Ascending aorta (tissue), 2 donors: ENCODE measurements around the gene CAMKMT. TPM values are rescaled to one million over a fixed set of nuclear protein-coding genes. Genes with fewer than 3 reads are reported as not detected.

Source experiments
- DNase-seq, 2 donors: peaks; one replicate each; pipeline ENCODE4 v3.0.0-alpha.2; 2019; ENCODE audit warnings: low spot score in 2 of 2
- H3K27ac ChIP-seq, 2 donors: fragments of 200-600 bp; sonication (generic); one replicate each; pipeline ENCODE4 v1.5.1; 2016 to 2017; ENCODE audit warnings: mild to moderate bottlenecking in 1 of 2
- H3K27me3 ChIP-seq: fragments of 200-600 bp; sonication (generic); one replicate; pipeline ENCODE4 v1.5.1; 2017
- H3K36me3 ChIP-seq, 2 donors: fragments of 200-600 bp; sonication (generic); one replicate each; pipeline ENCODE4 v1.5.1; 2016
- H3K4me1 ChIP-seq, 2 donors: fragments of 200-600 bp; sonication (generic); one replicate each; pipeline ENCODE4 v1.5.1; 2016 to 2017; ENCODE audit warnings: mild to moderate bottlenecking in 1 of 2
- H3K4me3 ChIP-seq, 2 donors: fragments of 200-600 bp; sonication (generic); one replicate each; pipeline ENCODE4 v1.5.1; 2016 to 2017; ENCODE audit warnings: mild to moderate bottlenecking in 1 of 2
- H3K9me3 ChIP-seq, 2 donors: fragments of 200-600 bp; sonication (generic); one replicate each; pipeline ENCODE4 v1.5.1; 2016
- intact Hi-C: fragments of 100-400 bp; cut with DNase I; formaldehyde crosslinking; loops from one replicate; pipeline ENCODE4 v1.15.1; 2023
- total RNA-seq: library from RNA; depleted of rRNA; stranded (reverse); fragments of >200 nt; gene quantifications from one replicate; pipeline ENCODE4 v1.1.0, GENCODE V29; 2016
- TF ChIP-seq, protein P1 (sequence below), 3 experiments: fragments of 200-600 bp in 2 of 3; fragments of 450-650 bp in 1 of 3; sonication (generic) in 2 of 3; IDR thresholded peaks; one replicate each; pipeline ENCODE4 v1.5.1; 2016 to 2019; ENCODE audit warnings: antibody characterized with exemption in 3 of 3, mild to moderate bottlenecking in 1 of 3, moderate library complexity in 1 of 3

The CAMKMT gene
- total RNA-seq, 1 donor from 2014 or later, result 5.1 TPM

DNA sequence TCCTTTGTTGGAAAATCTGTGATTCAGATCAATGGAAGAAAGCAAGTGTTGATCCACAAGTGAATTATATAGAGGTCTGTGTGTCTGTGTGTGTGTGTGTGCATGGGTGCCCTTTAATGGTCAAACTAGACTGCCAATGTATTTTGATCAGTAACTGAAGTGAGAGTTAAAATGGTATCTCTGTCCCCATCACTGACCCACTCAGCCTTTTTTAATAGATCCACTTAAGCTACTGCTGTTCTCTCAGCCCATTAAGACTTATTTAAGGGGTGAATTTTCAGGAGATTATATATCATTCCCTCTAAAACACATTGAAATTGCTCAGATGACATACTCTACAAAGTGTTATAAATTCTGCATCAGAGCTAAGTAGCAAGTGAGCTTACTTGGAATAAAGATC lies 386.0 kb downstream of the CAMKMT start:
- TF ChIP-seq, protein P1, sequence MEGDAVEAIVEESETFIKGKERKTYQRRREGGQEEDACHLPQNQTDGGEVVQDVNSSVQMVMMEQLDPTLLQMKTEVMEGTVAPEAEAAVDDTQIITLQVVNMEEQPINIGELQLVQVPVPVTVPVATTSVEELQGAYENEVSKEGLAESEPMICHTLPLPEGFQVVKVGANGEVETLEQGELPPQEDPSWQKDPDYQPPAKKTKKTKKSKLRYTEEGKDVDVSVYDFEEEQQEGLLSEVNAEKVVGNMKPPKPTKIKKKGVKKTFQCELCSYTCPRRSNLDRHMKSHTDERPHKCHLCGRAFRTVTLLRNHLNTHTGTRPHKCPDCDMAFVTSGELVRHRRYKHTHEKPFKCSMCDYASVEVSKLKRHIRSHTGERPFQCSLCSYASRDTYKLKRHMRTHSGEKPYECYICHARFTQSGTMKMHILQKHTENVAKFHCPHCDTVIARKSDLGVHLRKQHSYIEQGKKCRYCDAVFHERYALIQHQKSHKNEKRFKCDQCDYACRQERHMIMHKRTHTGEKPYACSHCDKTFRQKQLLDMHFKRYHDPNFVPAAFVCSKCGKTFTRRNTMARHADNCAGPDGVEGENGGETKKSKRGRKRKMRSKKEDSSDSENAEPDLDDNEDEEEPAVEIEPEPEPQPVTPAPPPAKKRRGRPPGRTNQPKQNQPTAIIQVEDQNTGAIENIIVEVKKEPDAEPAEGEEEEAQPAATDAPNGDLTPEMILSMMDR (IDR thresholded peaks at IDR 0.05), result no peak
- intact Hi-C loops, result no loop called here

GRCh38 chr2:44751754-44752479 lies 390.2 kb downstream of the CAMKMT start:
- H3K27ac ChIP-seq, result no peak overlapping the region
- intact Hi-C loops, result no loop called here
- H3K9me3 ChIP-seq, result no peaks in the 10 kb centered on the region
- peaks cover 0 to 5% of the 10 kb centered on the region in 2 donors for H3K36me3 ChIP-seq
- no peaks in the 10 kb centered on the region for H3K4me1 ChIP-seq
- TF ChIP-seq, protein P1 (IDR thresholded peaks at IDR 0.05), result no peak
- H3K27me3 ChIP-seq, result no peaks in the 10 kb centered on the region
- no peak for DNase-seq
- no peak overlapping the region for H3K4me3 ChIP-seq

More for the DNA sequence above, 386.0 kb downstream of the CAMKMT start:
- DNase-seq, result no peak
- H3K36me3 ChIP-seq, result peaks cover 0 to 5% of the 10 kb centered on the region in 2 donors
- H3K27me3 ChIP-seq, result no peaks in the 10 kb centered on the region
- no peak overlapping the region for H3K27ac ChIP-seq
- no peak overlapping the region for H3K4me3 ChIP-seq
- H3K4me1 ChIP-seq, result no peaks in the 10 kb centered on the region
- H3K9me3 ChIP-seq, result no peaks in the 10 kb centered on the region

DNA sequence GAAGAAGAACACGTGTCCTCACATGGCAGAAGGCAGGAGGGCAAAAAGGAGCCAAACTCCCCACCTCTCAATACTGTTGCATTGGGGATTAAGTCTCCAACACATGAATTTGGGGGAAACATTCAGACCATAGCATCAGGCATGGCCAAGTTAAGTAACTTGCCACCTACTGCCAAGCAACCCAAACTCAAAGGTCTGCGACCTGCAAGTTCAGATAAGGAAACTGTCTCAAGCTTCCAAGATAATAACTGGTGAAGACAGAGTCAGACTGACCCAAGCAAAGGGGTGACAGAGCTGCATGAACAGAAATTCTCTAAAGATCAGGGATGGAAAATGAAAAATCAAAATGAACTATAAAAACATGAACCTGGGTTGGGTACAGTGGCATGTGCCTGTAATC lies 391.0 kb downstream of the CAMKMT start:
- H3K4me1 ChIP-seq, result no peaks in the 10 kb centered on the region
- no peak overlapping the region for H3K27ac ChIP-seq
- H3K27me3 ChIP-seq, result no peaks in the 10 kb centered on the region
- no peaks in the 10 kb centered on the region for H3K9me3 ChIP-seq
- H3K4me3 ChIP-seq, result no peak overlapping the region
- H3K36me3 ChIP-seq, result peaks cover 0 to 5% of the 10 kb centered on the region in 2 donors
- TF ChIP-seq, protein P1 (IDR thresholded peaks at IDR 0.05), result no peak
- DNase-seq, result no peak
- intact Hi-C loops, result no loop called here

GRCh38 chr2:44753552-44754285 lies 392.0 kb downstream of the CAMKMT start:
- Histone ChIP-seq H3K27ac (no peak overlapping the region), H3K4me3 (no peak overlapping the region), H3K27me3 (no peaks in the 10 kb centered on the region), H3K9me3 (no peaks in the 10 kb centered on the region), H3K36me3 (peaks cover 0 to 5% of the 10 kb centered on the region in 2 donors), H3K4me1 (no peaks in the 10 kb centered on the region)
- intact Hi-C loops, result no loop called here
- DNase-seq, result no peak
- TF ChIP-seq, protein P1 (IDR thresholded peaks at IDR 0.05), result no peak

DNA sequence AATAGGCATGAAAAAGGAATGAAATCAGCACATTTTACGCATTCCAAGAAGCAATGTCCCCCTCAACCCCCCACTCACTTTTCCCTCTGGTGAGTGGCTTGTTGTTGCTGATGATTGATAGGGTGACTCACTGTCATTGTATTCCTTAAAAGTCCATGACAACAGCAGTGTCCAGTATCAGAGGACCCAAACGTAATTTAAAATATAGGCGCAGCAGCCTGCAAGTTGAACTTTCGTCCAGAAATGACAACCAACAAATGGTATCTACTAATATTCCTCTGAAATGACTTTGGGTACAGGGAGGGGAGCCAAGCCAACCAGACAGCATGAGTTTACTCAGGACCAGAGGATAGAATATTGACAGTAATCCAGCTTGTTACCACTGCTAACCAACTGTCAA lies 396.8 kb downstream of the CAMKMT start:
- Histone ChIP-seq H3K27ac (no peak overlapping the region), H3K4me3 (no peak overlapping the region), H3K27me3 (no peaks in the 10 kb centered on the region), H3K36me3 (no peaks in the 10 kb centered on the region), H3K9me3 (no peaks in the 10 kb centered on the region), H3K4me1 (no peaks in the 10 kb centered on the region)
- DNase-seq, result no peak
- TF ChIP-seq, protein P1 (IDR thresholded peaks at IDR 0.05), result no peak
- intact Hi-C loops, result no loop called here
